ENCODE data around the gene WDR70.

DNA sequence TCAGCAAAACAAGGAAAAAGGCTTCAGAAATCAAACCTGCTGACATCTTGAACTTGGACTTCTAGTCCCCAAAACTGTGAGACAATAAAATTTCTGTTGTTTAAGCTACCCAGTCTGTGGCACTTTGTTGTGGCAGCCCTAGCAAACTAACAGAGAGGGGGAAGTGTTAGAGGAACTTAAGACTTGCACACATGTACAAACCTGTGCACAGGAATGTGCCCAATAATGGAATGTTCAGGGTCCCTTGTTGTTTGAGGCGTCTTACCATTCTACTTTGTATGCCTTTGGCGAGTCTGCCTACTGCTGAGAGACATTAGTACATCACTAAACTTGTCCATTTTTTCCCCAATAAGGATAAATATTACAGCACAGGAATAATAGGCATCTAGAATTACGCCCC, 160.3 kb downstream of the WDR70 start:
- TF ChIP-seq POLR2A (IDR thresholded peaks at IDR 0.05) = no peak
- TF ChIP-seq, protein P1, sequence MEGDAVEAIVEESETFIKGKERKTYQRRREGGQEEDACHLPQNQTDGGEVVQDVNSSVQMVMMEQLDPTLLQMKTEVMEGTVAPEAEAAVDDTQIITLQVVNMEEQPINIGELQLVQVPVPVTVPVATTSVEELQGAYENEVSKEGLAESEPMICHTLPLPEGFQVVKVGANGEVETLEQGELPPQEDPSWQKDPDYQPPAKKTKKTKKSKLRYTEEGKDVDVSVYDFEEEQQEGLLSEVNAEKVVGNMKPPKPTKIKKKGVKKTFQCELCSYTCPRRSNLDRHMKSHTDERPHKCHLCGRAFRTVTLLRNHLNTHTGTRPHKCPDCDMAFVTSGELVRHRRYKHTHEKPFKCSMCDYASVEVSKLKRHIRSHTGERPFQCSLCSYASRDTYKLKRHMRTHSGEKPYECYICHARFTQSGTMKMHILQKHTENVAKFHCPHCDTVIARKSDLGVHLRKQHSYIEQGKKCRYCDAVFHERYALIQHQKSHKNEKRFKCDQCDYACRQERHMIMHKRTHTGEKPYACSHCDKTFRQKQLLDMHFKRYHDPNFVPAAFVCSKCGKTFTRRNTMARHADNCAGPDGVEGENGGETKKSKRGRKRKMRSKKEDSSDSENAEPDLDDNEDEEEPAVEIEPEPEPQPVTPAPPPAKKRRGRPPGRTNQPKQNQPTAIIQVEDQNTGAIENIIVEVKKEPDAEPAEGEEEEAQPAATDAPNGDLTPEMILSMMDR (IDR thresholded peaks at IDR 0.05) = no peak

All from Peyer's patch (tissue), 4 donors.